ENCODE measurements around the gene MAP3K21. TPM values are rescaled to one million over a fixed set of nuclear protein-coding genes. Genes with fewer than 3 reads are reported as not detected.

MAP3K21 gene
- total RNA-seq, 1 donor from 2014 or later = 2.4 TPM

DNA sequence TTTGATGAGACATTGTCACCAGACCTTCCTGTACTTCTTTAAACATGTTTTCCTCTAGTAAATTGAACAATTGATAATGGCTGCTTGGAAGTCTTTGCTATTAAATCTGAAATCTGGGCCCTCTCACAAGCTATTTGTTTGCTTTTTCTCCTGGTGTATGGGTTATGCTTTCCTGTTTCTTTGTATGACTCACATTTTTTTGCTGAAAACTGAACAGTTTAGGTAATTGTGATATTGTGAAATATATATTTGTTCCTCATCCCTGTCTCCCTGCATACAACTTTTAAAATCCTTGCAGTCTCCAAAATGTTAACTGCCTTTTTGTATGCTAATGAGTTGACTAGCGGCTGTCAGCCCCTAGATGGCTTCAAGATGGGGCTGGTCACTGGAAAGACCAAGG is 61.6 kb downstream of the MAP3K21 start:
- DNase-seq (ENCODE audit: low spot score) = no peak
- Mint-ChIP-seq H3K4me3 (ENCODE audit: low read depth) (no peak overlapping the region), H3K27ac (no peak overlapping the region), H3K36me3 (ENCODE audit: low read depth) (no peaks in the 10 kb centered on the region), H3K4me1 (ENCODE audit: low read depth) (no peaks in the 10 kb centered on the region), H3K9me3 (no peaks in the 10 kb centered on the region), H3K27me3 (ENCODE audit: low read depth) (peaks cover 29% of the 10 kb centered on the region)
- intact Hi-C loops (cut with micrococcal nuclease) = no loop called here

DNA sequence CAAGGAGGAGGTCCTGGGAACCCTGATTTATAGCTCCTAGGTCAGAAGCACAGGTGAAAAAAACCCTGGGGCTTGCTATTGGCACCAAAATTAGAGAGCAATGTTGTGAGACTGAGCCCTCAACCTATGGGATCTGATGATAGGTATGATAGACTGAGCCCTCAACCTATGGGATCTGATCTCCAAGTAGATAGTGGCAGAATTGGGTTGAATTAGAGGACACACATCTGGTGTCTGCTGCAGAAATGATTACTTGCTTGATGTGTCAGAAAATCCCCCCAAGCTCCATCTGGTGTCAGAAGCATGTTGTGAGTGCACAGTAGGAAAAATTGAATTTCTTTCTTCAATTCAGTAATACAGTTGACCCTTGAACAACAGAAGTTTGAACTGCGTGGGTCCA is 62.4 kb downstream of the MAP3K21 start:
- H3K27ac Mint-ChIP-seq = no peak overlapping the region
- no peaks in the 10 kb centered on the region for H3K9me3 Mint-ChIP-seq
- intact Hi-C loops (cut with micrococcal nuclease) = loop anchor here (10.0 kb wide), 1 partner anchor 85 kb away; no protein-coding TSS in a partner anchor
- H3K36me3 Mint-ChIP-seq (ENCODE audit: low read depth) = no peaks in the 10 kb centered on the region
- no peak overlapping the region for H3K4me3 Mint-ChIP-seq (ENCODE audit: low read depth)
- no peak for DNase-seq (ENCODE audit: low spot score)
- no peaks in the 10 kb centered on the region for H3K4me1 Mint-ChIP-seq (ENCODE audit: low read depth)
- H3K27me3 Mint-ChIP-seq (ENCODE audit: low read depth) = peaks cover 29% of the 10 kb centered on the region

DNA sequence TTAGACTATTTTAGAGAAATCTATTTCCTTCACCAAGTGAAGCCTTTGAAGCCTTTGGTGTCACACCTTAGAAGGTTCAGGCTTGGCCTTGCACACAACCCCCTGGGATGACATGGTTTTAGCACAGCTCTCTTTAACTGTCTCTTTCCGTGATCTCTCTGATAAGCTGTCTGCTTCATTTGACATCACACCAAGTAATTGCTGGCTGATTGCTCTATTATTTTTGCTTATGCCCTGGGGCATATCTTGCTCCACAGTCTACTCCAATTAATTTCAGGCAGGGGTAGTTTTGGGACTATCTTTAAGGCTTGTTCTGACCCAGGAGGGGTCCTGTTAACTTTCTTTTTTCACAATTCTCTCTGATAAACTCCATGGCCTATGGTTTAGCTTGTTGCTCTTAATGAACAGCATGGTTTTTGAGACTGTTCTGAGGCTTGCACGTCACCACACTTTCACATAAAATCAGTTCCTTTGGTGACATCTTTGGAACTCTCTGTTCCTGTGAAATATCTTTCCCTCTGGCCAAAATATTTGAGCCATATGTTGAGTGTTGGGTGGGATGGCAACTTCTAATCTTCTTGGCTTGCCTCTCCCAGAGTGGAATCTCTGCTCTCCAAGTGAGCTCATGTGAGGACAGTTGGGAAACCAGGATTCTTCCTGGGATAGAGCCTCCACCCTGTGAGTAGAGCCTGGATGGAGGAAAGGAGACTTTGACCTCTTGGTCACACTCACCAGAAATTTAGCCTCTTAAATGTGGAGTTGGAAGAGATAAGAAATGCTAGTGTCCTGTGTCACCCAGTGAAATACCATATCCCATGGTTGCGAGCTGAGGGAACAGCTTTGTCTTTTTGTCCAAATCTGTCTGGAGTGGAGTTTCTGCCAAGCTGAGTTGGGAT is 63.6 kb downstream of the MAP3K21 start:
- H3K4me3 Mint-ChIP-seq (ENCODE audit: low read depth) = no peak overlapping the region
- no peak overlapping the region for H3K27ac Mint-ChIP-seq
- no peaks in the 10 kb centered on the region for H3K9me3 Mint-ChIP-seq
- H3K4me1 Mint-ChIP-seq (ENCODE audit: low read depth) = no peaks in the 10 kb centered on the region
- intact Hi-C loops (cut with micrococcal nuclease) = loop anchor here (10.0 kb wide), 1 partner anchor 86 kb away; no protein-coding TSS in a partner anchor
- no peak for DNase-seq (ENCODE audit: low spot score)
- H3K36me3 Mint-ChIP-seq (ENCODE audit: low read depth) = no peaks in the 10 kb centered on the region
- H3K27me3 Mint-ChIP-seq (ENCODE audit: low read depth) = peaks cover 29% of the 10 kb centered on the region

DNA sequence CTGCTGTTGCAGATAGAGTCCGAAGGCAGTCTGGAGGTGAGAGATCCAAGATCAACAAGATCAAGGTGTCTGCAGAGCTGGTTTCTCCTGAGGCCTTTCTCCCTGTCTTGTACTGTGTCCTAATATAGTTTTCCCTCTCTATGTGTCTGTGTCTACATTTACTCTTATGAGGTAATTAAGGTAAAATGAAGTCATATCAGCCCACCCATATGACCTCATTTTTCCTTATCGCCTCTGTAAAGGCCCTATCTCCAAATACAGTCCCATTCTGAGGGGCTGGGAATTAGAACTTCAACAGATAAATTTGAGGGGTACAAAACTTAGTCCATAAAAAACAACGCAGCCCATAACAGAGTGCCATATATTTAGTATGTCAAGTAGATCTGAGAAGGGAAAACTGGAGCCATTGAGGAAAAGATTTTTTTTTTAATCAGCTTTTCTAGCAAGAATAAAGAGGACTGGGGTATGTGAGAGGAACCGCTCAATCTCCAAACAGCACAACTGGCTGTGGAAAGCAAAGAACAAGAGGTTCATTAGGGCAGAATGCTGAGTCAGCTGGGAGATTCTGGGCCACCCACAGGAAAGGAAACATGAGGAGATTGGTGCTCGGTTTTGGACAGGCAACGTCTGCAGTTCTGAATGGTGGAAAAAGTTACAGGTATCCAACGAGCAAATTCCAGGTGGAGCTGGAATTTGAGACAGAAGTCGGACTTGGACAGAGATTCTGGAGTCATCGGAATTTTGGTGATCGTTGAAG is 65.7 kb downstream of the MAP3K21 start:
- Mint-ChIP-seq H3K36me3 (ENCODE audit: low read depth) (no peaks in the 10 kb centered on the region), H3K4me3 (ENCODE audit: low read depth) (no peak overlapping the region), H3K27ac (no peak overlapping the region), H3K4me1 (ENCODE audit: low read depth) (no peaks in the 10 kb centered on the region), H3K27me3 (ENCODE audit: low read depth) (peaks cover 29% of the 10 kb centered on the region), H3K9me3 (no peaks in the 10 kb centered on the region)
- no peak for DNase-seq (ENCODE audit: low spot score)
- intact Hi-C loops (cut with micrococcal nuclease) = loop anchor here (10.0 kb wide), 1 partner anchor 88 kb away; no protein-coding TSS in a partner anchor

DNA sequence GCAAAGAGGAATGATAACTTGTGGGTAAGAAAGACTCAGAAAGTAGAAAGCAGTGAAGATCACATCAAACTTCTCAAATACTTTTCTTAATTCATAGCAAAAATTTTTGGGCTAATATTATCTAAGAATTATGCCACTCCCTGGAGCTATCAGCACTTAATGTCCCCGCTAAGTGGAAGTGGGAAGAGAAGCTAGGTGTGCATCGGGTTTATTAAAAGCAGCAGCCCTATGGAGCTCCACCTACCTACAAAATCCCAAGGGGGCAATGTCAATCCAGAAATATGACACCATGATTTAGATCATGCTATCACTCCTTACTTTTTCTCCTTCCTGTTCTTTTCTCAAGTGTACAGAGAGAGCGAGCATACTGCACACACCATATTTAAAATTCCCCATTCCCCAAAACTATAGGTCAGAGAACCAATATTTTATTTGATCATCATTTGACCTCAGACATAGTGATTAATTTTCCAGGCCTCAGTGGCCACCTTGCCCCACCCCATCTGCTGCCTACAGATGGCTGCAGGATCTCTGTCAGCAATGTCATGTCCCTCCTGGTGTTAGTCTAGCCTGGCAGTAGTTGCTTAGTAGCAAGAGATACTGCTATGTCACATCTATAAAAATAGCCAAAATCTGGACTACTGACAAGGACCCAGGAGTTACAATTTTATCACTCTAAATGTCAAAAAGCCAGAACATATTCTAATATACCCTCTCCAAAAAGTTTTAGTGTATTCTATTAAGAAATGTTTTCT is 66.6 kb downstream of the MAP3K21 start:
- H3K27me3 Mint-ChIP-seq (ENCODE audit: low read depth) = peaks cover 25% of the 10 kb centered on the region
- H3K27ac Mint-ChIP-seq = no peak overlapping the region
- no peaks in the 10 kb centered on the region for H3K36me3 Mint-ChIP-seq (ENCODE audit: low read depth)
- H3K4me1 Mint-ChIP-seq (ENCODE audit: low read depth) = no peaks in the 10 kb centered on the region
- no peak overlapping the region for H3K4me3 Mint-ChIP-seq (ENCODE audit: low read depth)
- no peak for DNase-seq (ENCODE audit: low spot score)
- H3K9me3 Mint-ChIP-seq = no peaks in the 10 kb centered on the region
- intact Hi-C loops (cut with micrococcal nuclease) = loop anchor here (2.0 to 10.0 kb wide), 3 partner anchors 47 to 673 kb away; no protein-coding TSS in a partner anchor

DNA sequence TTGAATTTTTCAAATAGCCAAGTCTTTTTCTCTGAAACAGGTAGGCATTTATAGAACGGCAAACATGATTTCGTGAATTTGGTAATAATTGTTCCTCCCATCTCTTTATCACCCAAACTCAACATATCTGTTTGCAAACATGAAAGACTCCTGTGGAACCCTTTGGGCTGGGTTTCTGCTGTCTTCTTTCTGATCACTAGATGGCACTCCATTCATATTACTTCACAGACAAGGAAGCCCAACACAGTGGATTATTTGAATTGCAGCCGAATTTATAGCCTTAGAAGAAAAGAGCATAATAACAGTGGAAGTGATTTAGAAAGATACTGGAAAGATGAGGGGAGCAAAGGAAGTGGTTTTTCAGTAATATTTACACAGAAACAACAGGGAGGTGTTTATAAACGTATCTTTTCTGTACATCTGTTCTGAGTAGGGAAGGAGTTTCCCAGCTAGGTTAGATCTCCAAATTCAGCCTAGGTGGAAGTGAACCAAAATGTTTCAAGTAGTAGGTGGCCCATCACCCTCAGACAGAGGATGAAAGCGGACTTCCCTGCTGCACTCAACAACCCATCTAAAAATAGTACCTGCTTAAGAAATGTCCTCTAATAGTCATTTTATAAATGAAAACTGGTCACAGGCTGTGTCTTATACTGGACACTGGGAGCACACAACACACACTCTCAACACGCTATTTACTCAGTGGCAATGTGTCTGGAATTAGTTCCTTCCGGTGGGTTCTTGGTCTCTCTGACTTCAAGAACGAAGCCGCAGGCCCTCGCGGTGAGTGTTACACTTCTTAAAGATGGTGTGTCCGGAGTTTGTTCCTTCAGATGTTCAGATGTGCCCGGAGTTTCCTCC is 67.6 kb downstream of the MAP3K21 start:
- H3K4me1 Mint-ChIP-seq (ENCODE audit: low read depth) = no peaks in the 10 kb centered on the region
- no peak overlapping the region for H3K27ac Mint-ChIP-seq
- DNase-seq (ENCODE audit: low spot score) = no peak
- no peak overlapping the region for H3K4me3 Mint-ChIP-seq (ENCODE audit: low read depth)
- no peaks in the 10 kb centered on the region for H3K36me3 Mint-ChIP-seq (ENCODE audit: low read depth)
- H3K9me3 Mint-ChIP-seq = no peaks in the 10 kb centered on the region
- peaks cover 21% of the 10 kb centered on the region for H3K27me3 Mint-ChIP-seq (ENCODE audit: low read depth)
- intact Hi-C loops (cut with micrococcal nuclease) = loop anchor here (1.0 to 10.0 kb wide), 4 partner anchors 46 to 672 kb away; no protein-coding TSS in a partner anchor

DNA sequence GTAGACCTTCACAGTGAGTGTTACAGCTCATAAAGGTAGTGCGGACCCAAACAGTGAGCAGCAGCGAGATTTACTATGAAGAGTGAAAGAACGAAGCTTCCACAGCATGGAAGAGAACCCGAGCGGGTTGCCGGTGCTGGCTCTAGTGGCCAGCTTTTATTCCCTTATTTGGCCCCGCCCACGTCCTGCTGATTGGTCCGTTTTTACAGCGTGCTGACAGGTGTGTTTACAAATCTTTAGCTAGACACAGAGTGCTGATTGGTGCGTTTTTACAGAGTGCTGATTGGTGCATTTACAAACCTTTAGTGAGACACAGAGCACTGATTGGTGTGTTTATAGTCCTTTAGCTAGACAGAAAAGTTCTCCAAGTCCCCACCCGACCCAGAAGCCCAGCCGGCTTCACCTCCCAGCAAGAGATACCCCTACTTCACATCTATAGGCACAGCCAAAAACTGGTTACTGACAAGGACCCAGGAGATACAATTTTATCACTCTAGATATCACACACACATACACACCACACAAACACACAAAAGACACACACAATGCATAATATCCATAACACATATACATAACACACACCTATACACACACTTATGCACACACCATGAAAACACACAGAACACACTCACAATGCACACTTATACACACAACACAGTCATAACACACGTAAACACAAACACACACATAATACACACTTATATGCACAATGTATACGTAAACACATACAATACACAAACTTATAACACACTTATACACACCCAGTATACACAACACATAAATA is 68.5 kb downstream of the MAP3K21 start:
- no peaks in the 10 kb centered on the region for H3K9me3 Mint-ChIP-seq
- no peak overlapping the region for H3K27ac Mint-ChIP-seq
- H3K36me3 Mint-ChIP-seq (ENCODE audit: low read depth) = no peaks in the 10 kb centered on the region
- no peaks in the 10 kb centered on the region for H3K4me1 Mint-ChIP-seq (ENCODE audit: low read depth)
- DNase-seq (ENCODE audit: low spot score) = no peak
- intact Hi-C loops (cut with micrococcal nuclease) = loop anchor here (1.0 to 10.0 kb wide), 4 partner anchors 45 to 671 kb away; no protein-coding TSS in a partner anchor
- H3K27me3 Mint-ChIP-seq (ENCODE audit: low read depth) = peaks cover 14% of the 10 kb centered on the region
- no peak overlapping the region for H3K4me3 Mint-ChIP-seq (ENCODE audit: low read depth)

DNA sequence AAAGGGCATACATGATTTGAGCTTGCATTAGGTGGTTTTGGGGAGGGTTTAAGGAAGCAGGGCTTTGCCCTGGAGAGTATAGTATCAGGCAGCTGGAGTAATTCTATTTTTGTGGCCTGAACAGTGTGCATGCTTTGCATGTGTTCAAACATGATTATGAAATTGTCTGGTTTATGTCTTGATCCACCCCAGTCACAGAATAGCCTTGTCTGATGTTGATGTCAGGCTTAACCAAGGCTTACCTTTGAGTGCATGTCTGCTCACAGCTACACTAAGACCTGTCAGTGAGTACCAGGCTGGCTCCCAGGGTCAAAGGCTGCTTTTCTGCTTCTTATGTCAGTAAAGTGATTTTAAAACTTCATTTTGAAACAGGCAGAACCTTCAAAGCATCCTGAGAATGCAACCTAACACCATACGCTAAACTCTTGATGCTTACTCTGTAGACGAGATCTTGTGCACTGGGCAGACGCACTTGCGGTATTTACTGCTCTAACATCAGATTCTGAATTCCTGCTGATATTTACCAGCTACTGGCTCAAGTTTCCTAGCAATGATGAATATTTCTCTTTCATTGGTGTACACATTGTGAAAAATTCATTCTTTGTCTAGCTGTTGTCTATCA is 78.9 kb downstream of the MAP3K21 start:
- Mint-ChIP-seq H3K27me3 (ENCODE audit: low read depth) (peaks cover 13% of the 10 kb centered on the region), H3K36me3 (ENCODE audit: low read depth) (peaks cover 18% of the 10 kb centered on the region), H3K4me3 (ENCODE audit: low read depth) (no peak overlapping the region), H3K4me1 (ENCODE audit: low read depth) (peaks cover 22% of the 10 kb centered on the region), H3K27ac (peak overlapping the region; percentile 18), H3K9me3 (peaks cover 27% of the 10 kb centered on the region)
- intact Hi-C loops (cut with micrococcal nuclease) = loop anchor here (5.0 kb wide), 2 partner anchors 101 to 191 kb away; no protein-coding TSS in a partner anchor
- DNase-seq (ENCODE audit: low spot score) = no peak

DNA sequence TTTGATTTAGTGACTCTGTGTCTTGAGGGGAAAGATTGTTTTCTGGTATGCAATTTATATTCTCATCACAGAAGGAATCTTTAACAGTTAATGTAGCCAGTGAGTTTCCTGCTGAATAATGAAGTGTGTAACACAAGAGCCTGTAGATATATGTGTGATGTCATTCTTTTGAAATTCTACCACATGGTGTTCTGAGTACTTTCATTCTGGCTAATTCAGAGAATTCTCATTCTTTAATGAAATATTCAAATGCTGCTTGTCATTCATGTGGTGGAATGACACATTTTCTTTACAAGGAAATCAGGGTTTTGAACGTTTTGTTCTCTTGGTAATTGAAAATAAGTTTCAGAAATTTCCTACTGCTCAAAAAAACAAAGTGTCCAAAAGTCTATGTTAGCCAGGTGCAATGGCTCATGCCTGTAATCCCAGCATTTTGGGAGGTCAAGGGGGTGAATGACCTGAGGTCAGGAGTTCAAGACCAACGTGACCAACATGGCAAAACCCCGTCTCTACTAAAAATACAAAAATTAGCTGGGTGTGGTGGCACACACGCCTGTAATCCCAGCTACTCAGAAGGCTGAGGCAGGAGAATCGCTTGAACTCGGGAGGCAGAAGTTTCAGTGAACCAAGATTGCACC is 79.6 kb downstream of the MAP3K21 start:
- intact Hi-C loops (cut with micrococcal nuclease) = loop anchor here (5.0 kb wide), 2 partner anchors 100 to 190 kb away; no protein-coding TSS in a partner anchor
- Mint-ChIP-seq H3K9me3 (peaks cover 27% of the 10 kb centered on the region), H3K36me3 (ENCODE audit: low read depth) (peaks cover 18% of the 10 kb centered on the region), H3K27ac (peak overlapping the region; percentile 18), H3K4me3 (ENCODE audit: low read depth) (no peak overlapping the region), H3K27me3 (ENCODE audit: low read depth) (peaks cover 11% of the 10 kb centered on the region), H3K4me1 (ENCODE audit: low read depth) (peaks cover 19% of the 10 kb centered on the region)
- DNase-seq (ENCODE audit: low spot score) = no peak

DNA sequence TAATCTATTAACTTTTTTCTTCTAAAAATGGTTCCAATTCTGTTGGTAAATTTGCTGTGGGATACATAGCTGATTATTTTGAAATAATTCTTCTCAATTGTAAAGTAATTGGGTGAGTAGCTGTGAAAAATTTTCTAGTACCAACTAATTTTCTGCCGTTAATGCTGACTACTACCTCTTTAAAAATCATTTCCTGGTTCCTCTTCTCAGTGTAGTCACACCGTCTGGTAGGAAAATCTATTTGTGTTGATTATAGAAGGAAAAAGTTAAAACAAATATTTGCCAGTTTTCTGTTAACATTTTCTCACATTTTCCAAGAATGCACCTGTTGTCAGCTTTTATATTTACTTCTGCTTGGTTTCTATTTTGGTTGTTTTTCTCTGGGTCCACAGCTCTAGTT is 82.0 kb downstream of the MAP3K21 start:
- DNase-seq (ENCODE audit: low spot score) = no peak
- Mint-ChIP-seq H3K36me3 (ENCODE audit: low read depth) (peaks cover 15% of the 10 kb centered on the region), H3K4me1 (ENCODE audit: low read depth) (peaks cover 19% of the 10 kb centered on the region), H3K9me3 (peaks cover 21% of the 10 kb centered on the region), H3K27me3 (ENCODE audit: low read depth) (peaks cover 7% of the 10 kb centered on the region), H3K4me3 (ENCODE audit: low read depth) (no peak overlapping the region), H3K27ac (no peak overlapping the region)
- intact Hi-C loops (cut with micrococcal nuclease) = loop anchor here (5.0 kb wide), 2 partner anchors 98 to 188 kb away; no protein-coding TSS in a partner anchor
